Measurements from ENCODE around the gene CTU2. TPM values are rescaled to one million over a fixed set of nuclear protein-coding genes. Genes with fewer than 3 reads are reported as not detected.

Gene CTU2
- total and polyA plus RNA-seq, 2 of the 8 experiments (the other 6 are each of a cell fraction or from before 2014, with no cell fraction given) = 32.7 to 42.9 TPM

GRCh38 chr16:88705076-88705684 is 1.1 kb upstream of the CTU2 start:
- Histone ChIP-seq H2BK15ac (ENCODE audit: low read length) (no peak overlapping the region), H3K9ac (replicated peaks in 1 of 4; ENCODE audit: extremely low read depth in 1 of 4, low read depth in 3 of 4, low read length in 3 of 4) (peak overlapping the region in 3 of 4 experiments; percentile 42 to 94 (median 55); a peak in 3 of 7 replicates), H3K79me1 (ENCODE audit: low read depth, low read length) (peaks cover 12% of the 10 kb centered on the region), H3K9me3 (ENCODE audit: insufficient read depth in 2 of 2, low read depth in 1 of 2, low read length in 1 of 2) (no peaks in the 10 kb centered on the region), H2AFZ (ENCODE audit: low read length) (no peak overlapping the region), H2BK12ac (ENCODE audit: low read depth, low read length) (no peak overlapping the region), H3K18ac (ENCODE audit: extremely low read depth, low read length) (no peak overlapping the region), H4K91ac (replicated peaks; ENCODE audit: insufficient read length, low read length) (no peak overlapping the region), H3K23me2 (ENCODE audit: low read depth, low read length) (peaks cover 15% of the 10 kb centered on the region; the same call in 1 of the 2 replicates), H3K4me3 (ENCODE audit: extremely low read depth in 1 of 4, insufficient read depth in 2 of 4, low read depth in 3 of 4, low read length in 4 of 4) (peak overlapping the region; percentile 86 to 100 (median 92)), H3K27ac (ENCODE audit: low read depth, low read length) (no peak overlapping the region), H3K56ac (replicated peaks; ENCODE audit: insufficient read length, low read depth, low read length) (no peak overlapping the region), H4K5ac (ENCODE audit: insufficient read length, low read depth, low read length) (no peak overlapping the region), H2BK20ac (ENCODE audit: low read length) (no peak overlapping the region), H3K4me2 (ENCODE audit: insufficient read depth in 1 of 2, low read depth in 2 of 2, low read length in 2 of 2) (peak overlapping the region; percentile 69 to 98), H3K14ac (ENCODE audit: insufficient read length) (no peak overlapping the region), H3K4ac (replicated peaks; ENCODE audit: insufficient read length, low read depth, low read length) (no peak overlapping the region), H3K27me3 (replicated peaks in 1 of 4; ENCODE audit: control insufficient read depth in 3 of 4, extremely low read depth in 1 of 4, insufficient read depth in 3 of 4, low read length in 3 of 4) (no peaks in the 10 kb centered on the region), H4K8ac (ENCODE audit: extremely low read depth, insufficient read depth, low read length) (peak overlapping the region; percentile 72; the same call in 1 of the 2 replicates), H4K20me1 (replicated peaks in 1 of 2; ENCODE audit: control insufficient read depth in 1 of 2, insufficient read depth in 2 of 2, low read length in 2 of 2) (peaks cover 1 to 4% of the 10 kb centered on the region in 2 experiments), H3K36me3 (ENCODE audit: control insufficient read depth in 2 of 4, insufficient read depth in 4 of 4, low read length in 3 of 4) (peaks cover 0 to 3% (median 0%) of the 10 kb centered on the region in 4 experiments; a peak in 1 of 8 replicates), H2BK120ac (replicated peaks; ENCODE audit: low read depth, low read length) (no peak overlapping the region), H2AK5ac (ENCODE audit: low read depth, low read length) (no peak overlapping the region), H3K4me1 (replicated peaks in 1 of 4; ENCODE audit: control insufficient read depth in 3 of 4, insufficient read depth in 4 of 4, low read length in 3 of 4) (peaks cover 0 to 6% (median 3%) of the 10 kb centered on the region in 4 experiments; a peak in 4 of 7 replicates), H2BK5ac (ENCODE audit: low read depth, low read length) (no peak overlapping the region), H3K23ac (ENCODE audit: insufficient read length) (no peak overlapping the region), H3K79me2 (ENCODE audit: control insufficient read depth in 1 of 2, insufficient read depth in 2 of 2, low read length in 2 of 2) (peaks cover 0 to 39% of the 10 kb centered on the region in 2 experiments; a peak in 2 of 4 replicates)
- FAIRE-seq (no peak), DNase-seq (ENCODE audit: low read depth in 1 of 2, low spot score in 2 of 2) (no peak)
- WGBS, 2 experiments (ENCODE audit: extremely low coverage in 1 of 2, insufficient coverage in 1 of 2, insufficient read length in 1 of 2, insufficient replicate concordance in 2 of 2, low coverage in 1 of 2, low lambda C conversion rate in 2 of 2, missing lambda C conversion rate in 1 of 2) = 69% methylated on average over 9 of the region's 9 CpGs; no CpG with 5 or more reads in 1 of the 2 experiments
- CTCF ChIA-PET (ENCODE audit: partially characterized antibody) = interaction anchor here (0.6 to 3.3 kb wide), 11 partner anchors 10 to 996 kb away, joined by 3 to 14 read pairs (median 3); no protein-coding TSS in a partner anchor
- POLR2A ChIA-PET (ENCODE audit: partially characterized antibody) = interaction anchor here (0.8 to 2.3 kb wide), 4 partner anchors 10 to 96 kb away, joined by 3 to 8 read pairs (median 6); partner anchors contain the start of gene SNAI3

All from H1 (cell line).